ENCODE results near the gene PITPNC1.

Gene PITPNC1

GRCh38 chr17:67400193-67400592 lies 23.1 kb downstream of the PITPNC1 start:
- H3K27me3 ChIP-seq (ENCODE audit: insufficient read depth, low read depth) = no peaks in the 10 kb centered on the region

DNA sequence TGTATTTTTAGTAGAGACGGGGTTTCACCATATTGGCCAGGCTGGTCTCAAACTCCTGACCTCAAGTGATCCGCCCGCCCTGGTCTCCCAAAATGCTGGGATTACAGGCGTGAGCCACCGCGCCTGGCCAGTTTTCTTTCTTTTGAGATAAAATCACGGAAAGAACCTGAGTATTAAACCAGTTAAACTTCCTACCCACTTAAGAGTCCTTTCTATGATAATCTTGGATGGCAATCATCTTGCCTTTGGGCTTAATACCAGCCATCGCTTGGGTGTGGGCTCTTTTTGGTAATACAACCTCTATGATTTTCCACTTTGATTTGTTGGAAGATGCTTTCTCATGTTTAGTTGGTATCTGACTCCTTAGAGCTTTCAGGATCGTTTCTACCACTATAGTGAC lies 24.0 kb downstream of the PITPNC1 start:
- peaks cover 76% of the 10 kb centered on the region; the same call in 1 of the 2 replicates for H3K79me2 ChIP-seq (ENCODE audit: insufficient read depth, low read depth)
- no peak overlapping the region for H3K9ac ChIP-seq
- peaks cover 3% of the 10 kb centered on the region for H3K4me1 ChIP-seq (ENCODE audit: low read depth, poor library complexity, severe bottlenecking)
- no peak overlapping the region for H3K4me3 ChIP-seq (IDR thresholded peaks at IDR 0.05; ENCODE audit: insufficient read depth, low read depth, low read length)
- H3K4me2 ChIP-seq = no peak overlapping the region
- no peak overlapping the region for H3K27ac ChIP-seq
- TF ChIP-seq, protein P1, sequence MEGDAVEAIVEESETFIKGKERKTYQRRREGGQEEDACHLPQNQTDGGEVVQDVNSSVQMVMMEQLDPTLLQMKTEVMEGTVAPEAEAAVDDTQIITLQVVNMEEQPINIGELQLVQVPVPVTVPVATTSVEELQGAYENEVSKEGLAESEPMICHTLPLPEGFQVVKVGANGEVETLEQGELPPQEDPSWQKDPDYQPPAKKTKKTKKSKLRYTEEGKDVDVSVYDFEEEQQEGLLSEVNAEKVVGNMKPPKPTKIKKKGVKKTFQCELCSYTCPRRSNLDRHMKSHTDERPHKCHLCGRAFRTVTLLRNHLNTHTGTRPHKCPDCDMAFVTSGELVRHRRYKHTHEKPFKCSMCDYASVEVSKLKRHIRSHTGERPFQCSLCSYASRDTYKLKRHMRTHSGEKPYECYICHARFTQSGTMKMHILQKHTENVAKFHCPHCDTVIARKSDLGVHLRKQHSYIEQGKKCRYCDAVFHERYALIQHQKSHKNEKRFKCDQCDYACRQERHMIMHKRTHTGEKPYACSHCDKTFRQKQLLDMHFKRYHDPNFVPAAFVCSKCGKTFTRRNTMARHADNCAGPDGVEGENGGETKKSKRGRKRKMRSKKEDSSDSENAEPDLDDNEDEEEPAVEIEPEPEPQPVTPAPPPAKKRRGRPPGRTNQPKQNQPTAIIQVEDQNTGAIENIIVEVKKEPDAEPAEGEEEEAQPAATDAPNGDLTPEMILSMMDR (conservative IDR thresholded peaks at IDR 0.05; ENCODE audit: low read depth, low read length) = no peak
- no peaks in the 10 kb centered on the region for H4K20me1 ChIP-seq (ENCODE audit: insufficient read depth)
- H3K27me3 ChIP-seq (ENCODE audit: insufficient read depth, low read depth) = no peaks in the 10 kb centered on the region
- H3K36me3 ChIP-seq (ENCODE audit: insufficient read depth) = no peaks in the 10 kb centered on the region
- H2AFZ ChIP-seq (ENCODE audit: low read depth) = no peak overlapping the region

More at GRCh38 chr17:67400193-67400592, 23.1 kb downstream of the PITPNC1 start:
- Histone ChIP-seq H4K20me1 (ENCODE audit: insufficient read depth) (no peaks in the 10 kb centered on the region), H3K36me3 (ENCODE audit: insufficient read depth) (no peaks in the 10 kb centered on the region), H3K9ac (no peak overlapping the region), H3K4me1 (ENCODE audit: low read depth, poor library complexity, severe bottlenecking) (peaks cover 3% of the 10 kb centered on the region), H2AFZ (ENCODE audit: low read depth) (no peak overlapping the region), H3K4me3 (IDR thresholded peaks at IDR 0.05; ENCODE audit: insufficient read depth, low read depth, low read length) (no peak overlapping the region), H3K79me2 (ENCODE audit: insufficient read depth, low read depth) (peaks cover 74% of the 10 kb centered on the region; the same call in 1 of the 2 replicates), H3K4me2 (no peak overlapping the region), H3K27ac (no peak overlapping the region)
- TF ChIP-seq, protein P1 (conservative IDR thresholded peaks at IDR 0.05; ENCODE audit: low read depth, low read length) = no peak

- H3K4me1 ChIP-seq (ENCODE audit: low read depth, poor library complexity, severe bottlenecking) = peaks cover 3% of the 10 kb centered on the region
- no peak overlapping the region for H3K9ac ChIP-seq
- H3K4me2 ChIP-seq = no peak overlapping the region
- no peaks in the 10 kb centered on the region for H4K20me1 ChIP-seq (ENCODE audit: insufficient read depth)
- no peaks in the 10 kb centered on the region for H3K36me3 ChIP-seq (ENCODE audit: insufficient read depth)
- TF ChIP-seq, protein P1 (conservative IDR thresholded peaks at IDR 0.05; ENCODE audit: low read depth, low read length) = no peak
- no peaks in the 10 kb centered on the region for H3K27me3 ChIP-seq (ENCODE audit: insufficient read depth, low read depth)
- H2AFZ ChIP-seq (ENCODE audit: low read depth) = no peak overlapping the region
- no peak overlapping the region for H3K4me3 ChIP-seq (IDR thresholded peaks at IDR 0.05; ENCODE audit: insufficient read depth, low read depth, low read length)
- H3K79me2 ChIP-seq (ENCODE audit: insufficient read depth, low read depth) = peaks cover 76% of the 10 kb centered on the region; the same call in 1 of the 2 replicates
- no peak overlapping the region for H3K27ac ChIP-seq
Observed at GRCh38 chr17:67401598-67402504, 24.8 kb downstream of the PITPNC1 start.

- Histone ChIP-seq H3K4me1 (ENCODE audit: low read depth, poor library complexity, severe bottlenecking) (peaks cover 3% of the 10 kb centered on the region), H3K36me3 (ENCODE audit: insufficient read depth) (no peaks in the 10 kb centered on the region), H3K79me2 (ENCODE audit: insufficient read depth, low read depth) (peaks cover 88% of the 10 kb centered on the region; the same call in 1 of the 2 replicates), H3K27ac (no peak overlapping the region), H3K9ac (no peak overlapping the region), H2AFZ (ENCODE audit: low read depth) (no peak overlapping the region), H4K20me1 (ENCODE audit: insufficient read depth) (no peaks in the 10 kb centered on the region), H3K4me2 (no peak overlapping the region), H3K4me3 (IDR thresholded peaks at IDR 0.05; ENCODE audit: insufficient read depth, low read depth, low read length) (no peak overlapping the region), H3K27me3 (ENCODE audit: insufficient read depth, low read depth) (no peaks in the 10 kb centered on the region)
- TF ChIP-seq, protein P1 (conservative IDR thresholded peaks at IDR 0.05; ENCODE audit: low read depth, low read length) = no peak
Observed at GRCh38 chr17:67403065-67403464, 26.0 kb downstream of the PITPNC1 start.
